ENCODE results near the gene CELSR1. TPM values are rescaled to one million over a fixed set of nuclear protein-coding genes. Genes with fewer than 3 reads are reported as not detected.

The CELSR1 gene
- total and polyA plus RNA-seq, 2 of the 13 experiments (the other 11 are each of a cell fraction or from before 2014, with no cell fraction given): 0.78 to 1.8 TPM

GRCh38 chr22:46547179-46547882 is 9.9 kb upstream of the CELSR1 start (continued):
- TF ChIP-seq TRAFD1 (CRISPR knock-in tag; IDR thresholded peaks at IDR 0.05; ENCODE audit: borderline replicate concordance): no peak
- no peak for TF ChIP-seq PRDM4 (CRISPR knock-in tag; IDR thresholded peaks at IDR 0.05; ENCODE audit: borderline replicate concordance)
- TF ChIP-seq AGO2 (optimal IDR thresholded peaks at IDR 0.05; ENCODE audit: low read depth, low read length): peak; percentile 31
- no peak for TF ChIP-seq SIX4 (CRISPR knock-in tag; IDR thresholded peaks at IDR 0.05)
- no peak for TF ChIP-seq RORA (CRISPR knock-in tag; IDR thresholded peaks at IDR 0.05)
- no peak for TF ChIP-seq EP300 (IDR thresholded peaks at IDR 0.05; ENCODE audit: low read depth in 2 of 2, low read length in 2 of 2)
- TF ChIP-seq EP300 (CRISPR knock-in tag; IDR thresholded peaks at IDR 0.05; ENCODE audit: borderline replicate concordance): 0 out of 2 replicates have a peak, but pooled peaks have one; percentile 21
- TF ChIP-seq AGO1 (IDR thresholded peaks at IDR 0.05; ENCODE audit: low read depth, low read length, poor library complexity, severe bottlenecking): peak; percentile 45
- peak; percentile 34; the same call in 1 of the 2 replicates for TF ChIP-seq MEIS2 (CRISPR knock-in tag; IDR thresholded peaks at IDR 0.05)
- no peak for TF ChIP-seq TAF1 (CRISPR knock-in tag; IDR thresholded peaks at IDR 0.05)
- 0 out of 2 replicates have a peak, but pooled peaks have one; percentile 25 for TF ChIP-seq SP2 (CRISPR knock-in tag; IDR thresholded peaks at IDR 0.05)
- TF ChIP-seq NRL (CRISPR knock-in tag; IDR thresholded peaks at IDR 0.05; ENCODE audit: borderline replicate concordance): 0 out of 2 replicates have a peak, but pooled peaks have one; percentile 58
- 0 out of 2 replicates have a peak, but pooled peaks have one; percentile 30 for TF ChIP-seq ZNF607 (CRISPR knock-in tag; IDR thresholded peaks at IDR 0.05; ENCODE audit: borderline replicate concordance)
- TF ChIP-seq TFDP1 (CRISPR knock-in tag; IDR thresholded peaks at IDR 0.05; ENCODE audit: borderline replicate concordance): no peak
- peak; percentile 61 for TF ChIP-seq TEAD3 (CRISPR knock-in tag; optimal IDR thresholded peaks at IDR 0.05; ENCODE audit: borderline replicate concordance)
- TF ChIP-seq MEF2D (CRISPR knock-in tag; IDR thresholded peaks at IDR 0.05): no peak
- peak; percentile 92 for TF ChIP-seq ZNF263 (CRISPR knock-in tag; IDR thresholded peaks at IDR 0.05)
- TF ChIP-seq ZBTB46 (CRISPR knock-in tag; IDR thresholded peaks at IDR 0.05; ENCODE audit: borderline replicate concordance): no peak
- TF ChIP-seq HNRNPL (IDR thresholded peaks at IDR 0.05; ENCODE audit: low read depth, low read length): peak; percentile 88
